ENCODE measurements around the gene HMCN2.

GRCh38 chr9:130260816-130261765, 4.5 kb upstream of the HMCN2 start:
- TF ChIP-seq CTCF (IDR thresholded peaks at IDR 0.05), result no peak
- no peak for TF ChIP-seq EZH2 (IDR thresholded peaks at IDR 0.05)

Measured in neural progenitor cell (in vitro differentiated cells).